GM23338 (cell line): ENCODE measurements around the gene SLC3A2. TPM values are rescaled to one million over a fixed set of nuclear protein-coding genes. Genes with fewer than 3 reads are reported as not detected.

ENCODE experiments used
- ATAC-seq: fragments of 200-7000 bp; cut with Tn5 transposase; 3 replicates; pipeline ENCODE4 v1.9.1; 2020
- DNase-seq: peaks from one replicate; pipeline ENCODE4 v3.0.0-alpha.2; 2015; ENCODE audit warnings: low spot score
- H2AFZ ChIP-seq: fragments of 200-600 bp; sonication (generic); 2 replicates; pipeline ENCODE4 v1.8.0; 2016; ENCODE audit warnings: antibody characterized with exemption, mild to moderate bottlenecking, moderate library complexity
- H3F3A ChIP-seq: fragments of 200-600 bp; sonication (generic); replicated peaks from 2 replicates; pipeline ENCODE4 v1.8.0; 2017; ENCODE audit warnings: antibody characterized with exemption, mixed run types, low read depth
- H3K27ac ChIP-seq: fragments of 200-600 bp; sonication (generic); 2 replicates; pipeline ENCODE4 v1.6.1; 2016; ENCODE audit warnings: low read depth
- H3K27me3 ChIP-seq: fragments of 200-600 bp; sonication (generic); 2 replicates; pipeline ENCODE4 v1.8.0; 2016; ENCODE audit warnings: mild to moderate bottlenecking, mixed run types, moderate library complexity; ENCODE audit not compliant: insufficient read depth
- H3K36me3 ChIP-seq: fragments of 200-600 bp; sonication (generic); 2 replicates; pipeline ENCODE4 v1.8.0; 2016; ENCODE audit warnings: mild to moderate bottlenecking; ENCODE audit not compliant: insufficient read depth
- H3K4me1 ChIP-seq: fragments of 200-600 bp; sonication (generic); 2 replicates; pipeline ENCODE4 v1.8.0; 2016; ENCODE audit warnings: mild to moderate bottlenecking, moderate library complexity; ENCODE audit not compliant: insufficient read depth
- H3K4me2 ChIP-seq: fragments of 200-600 bp; sonication (generic); 2 replicates; pipeline ENCODE4 v1.7.1; 2017; ENCODE audit warnings: mixed run types
- H3K4me3 ChIP-seq: fragments of 200-600 bp; sonication (generic); 2 replicates; pipeline ENCODE4 v1.6.1; 2016; ENCODE audit warnings: mixed run types
- H3K79me2 ChIP-seq: fragments of 200-600 bp; sonication (generic); replicated peaks from 2 replicates; pipeline ENCODE4 v1.8.0; 2017; ENCODE audit warnings: mild to moderate bottlenecking; ENCODE audit not compliant: insufficient read depth
- H3K9me2 ChIP-seq: fragments of 200-600 bp; sonication (generic); 2 replicates; pipeline ENCODE4 v1.8.0; 2017; ENCODE audit not compliant: insufficient read depth
- H4K20me1 ChIP-seq: fragments of 200-600 bp; sonication (generic); replicated peaks from 2 replicates; pipeline ENCODE4 v1.8.0; 2017; ENCODE audit warnings: mild to moderate bottlenecking; ENCODE audit not compliant: insufficient read depth
- H3K27ac Mint-ChIP-seq: 2 replicates; pipeline ENCODE4 v1.8.0; 2020; ENCODE audit warnings: inconsistent platforms, mild to moderate bottlenecking, moderate library complexity, mixed read lengths
- H3K27me3 Mint-ChIP-seq: 3 replicates; pipeline ENCODE4 v1.8.0; 2022; ENCODE audit warnings: low read depth, mild to moderate bottlenecking, moderate library complexity, mixed read lengths, inconsistent platforms; ENCODE audit not compliant: insufficient read depth, poor library complexity
- H3K36me3 Mint-ChIP-seq: 3 replicates; pipeline ENCODE4 v1.8.0; 2021; ENCODE audit warnings: low read depth, mild to moderate bottlenecking, inconsistent platforms, moderate library complexity, mixed read lengths
- H3K4me1 Mint-ChIP-seq: 3 replicates; pipeline ENCODE4 v1.8.0; 2020; ENCODE audit warnings: mild to moderate bottlenecking, inconsistent platforms, mixed read lengths
- H3K4me3 Mint-ChIP-seq: 3 replicates; pipeline ENCODE4 v1.8.0; 2021; ENCODE audit warnings: moderate library complexity, mild to moderate bottlenecking, inconsistent platforms, mixed read lengths
- H3K9me3 Mint-ChIP-seq: 3 replicates; pipeline ENCODE4 v1.8.0; 2020; ENCODE audit warnings: moderate library complexity, mild to moderate bottlenecking, inconsistent platforms, mixed read lengths
- CREB1 ChIP-seq: fragments of 250-450 bp; sonication (Bioruptor Pico); IDR thresholded peaks from 2 replicates; pipeline ENCODE4 v1.5.0; 2020; ENCODE audit warnings: low read depth, mild to moderate bottlenecking, moderate library complexity
- CTCF ChIP-seq, 2 experiments: fragments of 200-600 bp in 1 of 2; sonication (generic) in 1 of 2; conservative IDR thresholded peaks; 2 replicates each; pipeline versions ENCODE4 v1.5.1 to v1.6.1; 2016 to 2017; ENCODE audit warnings: antibody characterized with exemption in 2 of 2, low read depth in 2 of 2, mild to moderate bottlenecking in 2 of 2, moderate library complexity in 1 of 2
- ETS1 ChIP-seq: IDR thresholded peaks from 2 replicates; pipeline ENCODE4 v1.6.1; 2016; ENCODE audit warnings: antibody characterized with exemption
- EZH2 ChIP-seq: fragments of 200-600 bp; sonication (generic); IDR thresholded peaks from one replicate; pipeline ENCODE4 v1.8.0; 2017; ENCODE audit warnings: antibody characterized with exemption, mild to moderate bottlenecking, low read depth; ENCODE audit not compliant: unreplicated experiment
- JUNB ChIP-seq: IDR thresholded peaks from one replicate; pipeline ENCODE4 v1.6.1; 2016; ENCODE audit warnings: antibody characterized with exemption; ENCODE audit not compliant: unreplicated experiment
- POLR2AphosphoS5 ChIP-seq: IDR thresholded peaks from 2 replicates; pipeline ENCODE4 v1.6.1; 2016; ENCODE audit warnings: antibody characterized with exemption, low read depth
- ZNF331 ChIP-seq: fragments of 250-450 bp; sonication (Bioruptor Pico); IDR thresholded peaks from 2 replicates; pipeline ENCODE4 v1.5.0; 2020; ENCODE audit warnings: low read depth, mild to moderate bottlenecking, moderate library complexity
- ZNF462 ChIP-seq: fragments of 250-450 bp; sonication (Bioruptor Pico); IDR thresholded peaks from 2 replicates; pipeline ENCODE4 v1.5.0; 2020; ENCODE audit warnings: mild to moderate bottlenecking, moderate library complexity
- long read RNA-seq: library from polyadenylated mRNA; unstranded; transcript quantifications from one replicate; pipeline ENCODE4 v2.0.0, GENCODE V29; 2020; ENCODE audit not compliant: unreplicated experiment
- polyA plus RNA-seq: library from polyadenylated mRNA; unstranded; fragments of >200 nt; fragmentation: Nextera tagmentation; extraction: Ambion mirVana; gene quantifications from 2 replicates; pipeline ENCODE4 v1.2.1, GENCODE V29; 2016
- total RNA-seq: library from RNA; depleted of rRNA; stranded (reverse); fragments of >200 nt; shearing (Covaris generic); gene quantifications from 2 replicates; pipeline ENCODE4 v1.2.3, GENCODE V29; 2014; rRNA removed

SLC3A2 gene
- total RNA-seq, result 375 and 425 TPM in 2 replicates
- polyA plus RNA-seq, result 240 and 241 TPM in 2 replicates
- long read RNA-seq, transcript SLC3A2-204 (12 exons, 2,222 nt), result minor isoform, 24 of 667 reads
- long read RNA-seq, transcript SLC3A2-202 (10 exons, 1,993 nt), result minor isoform, 25 of 667 reads
- long read RNA-seq, transcript SLC3A2-201 (9 exons, 1,904 nt), result major isoform, 381 of 667 reads
- long read RNA-seq, transcript SLC3A2-206 (11 exons, 2,084 nt), result minor isoform, 123 of 667 reads
- long read RNA-seq, partial matches to known transcripts, result 14 of 667 reads
- long read RNA-seq, other reads (novel, unspliced or antisense), result 60 of 667 reads

GRCh38 chr11:62880803-62881578 is at the start of gene SLC3A2:
Gene SLC3A2, plus strand, starts transcription at chr11:62880896. Its CDS starts 128 bp downstream, at chr11:62881024.
- TF ChIP-seq ZNF462 (CRISPR knock-in tag) (no peak), POLR2AphosphoS5 (peak; percentile 99), ETS1 (peak; percentile 18; the same call in 1 of the 2 replicates), ZNF331 (no peak), CTCF (conservative IDR thresholded peaks at IDR 0.05; ENCODE audit: low read depth in 2 of 2) (peak; percentile 41 to 75), JUNB (no peak), EZH2 (no peak), CREB1 (peak; percentile 40; the same call in 1 of the 2 replicates)
- Histone ChIP-seq H3F3A (peaks cover 72% of the 10 kb centered on the region), H3K4me1 (peaks cover 35% of the 10 kb centered on the region), H3K9me2 (no peaks in the 10 kb centered on the region), H4K20me1 (peaks cover 59% of the 10 kb centered on the region), H3K79me2 (peaks cover 96% of the 10 kb centered on the region), H2AFZ (no peak within 1 kb of the TSS), H3K36me3 (peaks cover 61% of the 10 kb centered on the region), H3K27me3 (no peaks in the 10 kb centered on the region), H3K4me2 (peak within 1 kb of the TSS; percentile 80), H3K27ac (peak within 1 kb of the TSS; percentile 95), H3K4me3 (peak within 1 kb of the TSS; percentile 98)
- ATAC-seq, result peak; percentile 88
- Mint-ChIP-seq H3K4me1 (peaks cover 58% of the 10 kb centered on the region), H3K27ac (peak within 1 kb of the TSS; percentile 100), H3K9me3 (peaks cover 2% of the 10 kb centered on the region; the same call in 2 of the 3 replicates), H3K4me3 (peak within 1 kb of the TSS; percentile 100), H3K36me3 (peaks cover 99% of the 10 kb centered on the region), H3K27me3 (peaks cover 41% of the 10 kb centered on the region)
- DNase-seq, result peak; percentile 91
